ENCODE data around the gene TMTC2.

The TMTC2 gene

GRCh38 chr12:82688596-82688995 lies 1.9 kb downstream of the TMTC2 start:
- TF ChIP-seq CTCF (IDR thresholded peaks at IDR 0.05; ENCODE audit: extremely low read depth, insufficient read depth, missing control alignments) = no peak
- in situ Hi-C loops (cut with MboI; ENCODE audit: low pct_unique_long_range_greater_than_20kb, low sequenced_read_pairs, unreplicated experiment) = loop anchor here (25.0 kb wide), 1 partner anchor 1124 kb away; no protein-coding TSS in a partner anchor
- no peak for DNase-seq (ENCODE audit: low spot score)

- in situ Hi-C loops (cut with MboI; ENCODE audit: low pct_unique_long_range_greater_than_20kb, low sequenced_read_pairs, unreplicated experiment) = loop anchor here (25.0 kb wide), 1 partner anchor 1122 kb away; no protein-coding TSS in a partner anchor
- no peak for TF ChIP-seq CTCF (IDR thresholded peaks at IDR 0.05; ENCODE audit: extremely low read depth, insufficient read depth, missing control alignments)
- no peak for DNase-seq (ENCODE audit: low spot score)
Observed at GRCh38 chr12:82690006-82690405, 3.3 kb downstream of the TMTC2 start.

GRCh38 chr12:82691513-82691912 lies 4.8 kb downstream of the TMTC2 start:
- no peak for TF ChIP-seq CTCF (IDR thresholded peaks at IDR 0.05; ENCODE audit: extremely low read depth, insufficient read depth, missing control alignments)
- no peak for DNase-seq (ENCODE audit: low spot score)
- in situ Hi-C loops (cut with MboI; ENCODE audit: low pct_unique_long_range_greater_than_20kb, low sequenced_read_pairs, unreplicated experiment) = loop anchor here (25.0 kb wide), 1 partner anchor 1121 kb away; no protein-coding TSS in a partner anchor

- DNase-seq (ENCODE audit: low spot score) = no peak
- TF ChIP-seq CTCF (IDR thresholded peaks at IDR 0.05; ENCODE audit: extremely low read depth, insufficient read depth, missing control alignments) = no peak
- in situ Hi-C loops (cut with MboI; ENCODE audit: low pct_unique_long_range_greater_than_20kb, low sequenced_read_pairs, unreplicated experiment) = loop anchor here (25.0 kb wide), 1 partner anchor 1118 kb away; no protein-coding TSS in a partner anchor
Observed at GRCh38 chr12:82694276-82694675, 7.6 kb downstream of the TMTC2 start.

- in situ Hi-C loops (cut with MboI; ENCODE audit: low pct_unique_long_range_greater_than_20kb, low sequenced_read_pairs, unreplicated experiment) = loop anchor here (25.0 kb wide), 1 partner anchor 1117 kb away; no protein-coding TSS in a partner anchor
- DNase-seq (ENCODE audit: low spot score) = no peak
- TF ChIP-seq CTCF (IDR thresholded peaks at IDR 0.05; ENCODE audit: extremely low read depth, insufficient read depth, missing control alignments) = no peak
Observed at GRCh38 chr12:82694970-82695369, 8.3 kb downstream of the TMTC2 start.

GRCh38 chr12:82695531-82695930 lies 8.8 kb downstream of the TMTC2 start:
- in situ Hi-C loops (cut with MboI; ENCODE audit: low pct_unique_long_range_greater_than_20kb, low sequenced_read_pairs, unreplicated experiment) = loop anchor here (25.0 kb wide), 1 partner anchor 1117 kb away; no protein-coding TSS in a partner anchor
- DNase-seq (ENCODE audit: low spot score) = no peak
- no peak for TF ChIP-seq CTCF (IDR thresholded peaks at IDR 0.05; ENCODE audit: extremely low read depth, insufficient read depth, missing control alignments)
